Measurements from ENCODE around the gene KIZ.

Gene KIZ

GRCh38 chr20:21288587-21289370, 162.9 kb downstream of the KIZ start:
- TF ChIP-seq CTCF (conservative IDR thresholded peaks at IDR 0.05; ENCODE audit: low read depth, low read length): no peak

DNA sequence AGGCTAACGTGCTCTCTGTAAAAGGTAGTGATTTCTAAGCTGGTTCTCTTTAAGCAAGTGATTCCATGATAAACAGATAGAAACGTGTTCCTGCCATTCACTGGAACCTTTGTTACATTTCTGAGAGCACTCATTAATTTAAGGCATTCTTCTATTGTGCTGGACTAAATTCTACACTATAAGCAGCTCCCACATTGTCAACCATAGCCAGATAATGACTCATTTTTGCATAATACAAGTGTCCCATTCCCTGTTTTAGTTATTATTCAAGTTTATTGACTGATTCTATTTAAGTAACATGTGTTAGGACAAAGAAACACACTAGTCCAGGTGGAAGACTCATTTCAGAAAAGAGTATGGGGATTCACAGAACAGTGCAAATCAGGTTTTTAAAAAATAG, 163.8 kb downstream of the KIZ start:
- no peak for DNase-seq (ENCODE audit: low read depth)
- no peak for TF ChIP-seq CTCF (conservative IDR thresholded peaks at IDR 0.05; ENCODE audit: low read depth, low read length)
- H3K4me3 ChIP-seq (ENCODE audit: low read length): no peak overlapping the region

More at GRCh38 chr20:21288587-21289370, 162.9 kb downstream of the KIZ start:
- no peak overlapping the region for H3K4me3 ChIP-seq (ENCODE audit: low read length)
- DNase-seq (ENCODE audit: low read depth): no peak

- no peak overlapping the region for H3K4me3 ChIP-seq (ENCODE audit: low read length)
- TF ChIP-seq CTCF (conservative IDR thresholded peaks at IDR 0.05; ENCODE audit: low read depth, low read length): no peak
- no peak for DNase-seq (ENCODE audit: low read depth)
These were observed 165.1 kb downstream of the KIZ start for GRCh38 chr20:21291026-21291425.

DNA sequence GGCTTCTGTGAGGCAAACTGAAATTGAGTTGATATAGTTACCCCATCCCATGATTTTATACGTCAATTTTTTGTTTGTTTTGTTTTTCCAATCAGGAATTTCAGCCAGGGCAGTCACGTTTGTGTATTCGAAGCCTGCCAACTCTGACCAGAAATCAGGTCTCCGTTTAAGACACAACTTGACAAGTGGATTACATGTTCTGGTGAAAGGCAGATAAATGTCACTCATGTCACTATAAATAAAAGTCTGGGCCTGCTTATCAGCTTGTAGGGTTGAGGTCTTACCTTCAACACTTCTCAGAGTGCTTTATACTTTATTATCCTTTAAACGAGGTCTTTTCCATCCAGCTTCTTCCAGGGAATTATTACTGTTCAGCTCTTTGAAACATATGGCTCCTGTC, 168.9 kb downstream of the KIZ start:
- H3K4me3 ChIP-seq (ENCODE audit: low read length): no peak overlapping the region
- TF ChIP-seq CTCF (conservative IDR thresholded peaks at IDR 0.05; ENCODE audit: low read depth, low read length): no peak

More for the DNA sequence above, 168.9 kb downstream of the KIZ start:
- DNase-seq (ENCODE audit: low read depth): no peak

Measured in retinal pigment epithelial cell (primary cell).